ENCODE measurements around the gene SMIM36. TPM values are rescaled to one million over a fixed set of nuclear protein-coding genes. Genes with fewer than 3 reads are reported as not detected.

SMIM36 gene
- total RNA-seq, 2 experiments from 2014 or later = not detected

- ChIA-PET CTCF (interaction anchor here (1.7 kb wide), 1 partner anchor 73 kb away, joined by 7 read pairs; no protein-coding TSS in a partner anchor), POLR2A (no interaction called here)
- Mint-ChIP-seq H3K4me1 (ENCODE audit: low read depth) (peaks cover 7% of the 10 kb centered on the region), H3K27me3 (peaks cover 4% of the 10 kb centered on the region), H3K4me3 (no peak overlapping the region), H3K9me3 (no peaks in the 10 kb centered on the region), H3K27ac (no peak overlapping the region), H3K36me3 (ENCODE audit: low read depth) (no peaks in the 10 kb centered on the region)
- intact Hi-C loops (cut with micrococcal nuclease) = no loop called here
- no peak for TF ChIP-seq CTCF (IDR thresholded peaks at IDR 0.05)
- DNase-seq (no peak), ATAC-seq (no peak)
Measured at GRCh38 chr17:55441544-55441943, 69.7 kb downstream of the SMIM36 start.

GRCh38 chr17:55440391-55440790 lies 70.9 kb downstream of the SMIM36 start:
- no peak overlapping the region for H3K27ac Mint-ChIP-seq
- H3K9me3 Mint-ChIP-seq = no peaks in the 10 kb centered on the region
- H3K36me3 Mint-ChIP-seq (ENCODE audit: low read depth) = no peaks in the 10 kb centered on the region
- H3K4me1 Mint-ChIP-seq (ENCODE audit: low read depth) = peaks cover 7% of the 10 kb centered on the region
- no peak overlapping the region for H3K4me3 Mint-ChIP-seq
- peaks cover 7% of the 10 kb centered on the region for H3K27me3 Mint-ChIP-seq
- ChIA-PET CTCF (interaction anchor here (1.2 kb wide), 1 partner anchor 296 kb away, joined by 3 read pairs; no protein-coding TSS in a partner anchor), POLR2A (no interaction called here)
- ATAC-seq = no peak
- no peak for DNase-seq
- no peak for TF ChIP-seq CTCF (IDR thresholded peaks at IDR 0.05)
- intact Hi-C loops (cut with micrococcal nuclease) = no loop called here

- ChIA-PET POLR2A (interaction anchor here (1.1 kb wide), 1 partner anchor 16 kb away, joined by 3 read pairs; the partner anchor contains the start of gene MMD), CTCF (interaction anchor here (1.2 kb wide), 1 partner anchor 77 kb away, joined by 3 read pairs; no protein-coding TSS in a partner anchor)
- ATAC-seq = no peak
- Mint-ChIP-seq H3K4me3 (no peak overlapping the region), H3K9me3 (no peaks in the 10 kb centered on the region), H3K36me3 (ENCODE audit: low read depth) (no peaks in the 10 kb centered on the region), H3K27me3 (peaks cover 7% of the 10 kb centered on the region), H3K27ac (no peak overlapping the region), H3K4me1 (ENCODE audit: low read depth) (peaks cover 23% of the 10 kb centered on the region)
- TF ChIP-seq CTCF (IDR thresholded peaks at IDR 0.05) = no peak
- intact Hi-C loops (cut with micrococcal nuclease) = no loop called here
- no peak for DNase-seq
Measured at GRCh38 chr17:55437159-55437605, 74.1 kb downstream of the SMIM36 start.

- intact Hi-C loops (cut with micrococcal nuclease) = no loop called here
- CTCF ChIA-PET = interaction anchor here (1.2 kb wide), 1 partner anchor 78 kb away, joined by 3 read pairs; no protein-coding TSS in a partner anchor
- DNase-seq (no peak), ATAC-seq (no peak)
- Mint-ChIP-seq H3K9me3 (no peaks in the 10 kb centered on the region), H3K4me3 (no peak overlapping the region), H3K4me1 (ENCODE audit: low read depth) (peaks cover 26% of the 10 kb centered on the region), H3K27ac (no peak overlapping the region), H3K36me3 (ENCODE audit: low read depth) (no peaks in the 10 kb centered on the region), H3K27me3 (peaks cover 7% of the 10 kb centered on the region)
- POLR2A ChIA-PET = interaction anchor here (1.1 kb wide), 1 partner anchor 15 kb away, joined by 3 read pairs; the partner anchor contains the start of gene MMD
- no peak for TF ChIP-seq CTCF (IDR thresholded peaks at IDR 0.05)
Measured at GRCh38 chr17:55436224-55437158, 74.8 kb downstream of the SMIM36 start.

GRCh38 chr17:55435408-55435807 lies 75.8 kb downstream of the SMIM36 start:
- TF ChIP-seq CTCF (IDR thresholded peaks at IDR 0.05) = no peak
- CTCF ChIA-PET = no interaction called here
- no peaks in the 10 kb centered on the region for H3K36me3 Mint-ChIP-seq (ENCODE audit: low read depth)
- POLR2A ChIA-PET = no interaction called here
- no peak overlapping the region for H3K4me3 Mint-ChIP-seq
- no peak for ATAC-seq
- no peaks in the 10 kb centered on the region for H3K9me3 Mint-ChIP-seq
- no peak for DNase-seq
- H3K4me1 Mint-ChIP-seq (ENCODE audit: low read depth) = peaks cover 26% of the 10 kb centered on the region
- intact Hi-C loops (cut with micrococcal nuclease) = no loop called here
- no peak overlapping the region for H3K27ac Mint-ChIP-seq
- H3K27me3 Mint-ChIP-seq = peaks cover 7% of the 10 kb centered on the region

Measured in activated CD8-positive, alpha-beta T cell treated with anti-CD3 and anti-CD28 coated beads for 36 hours (primary cell).